ENCODE measurements around the gene ANKRD45. TPM values are rescaled to one million over a fixed set of nuclear protein-coding genes. Genes with fewer than 3 reads are reported as not detected.
"Not testable (repeated sequence)": the region's sequence is repeated elsewhere in the genome, so short reads cannot be mapped to it uniquely, and the experiment has no call there.

Gene ANKRD45
- total RNA-seq, 1 experiment from 2014 or later, result 0.44 TPM

DNA sequence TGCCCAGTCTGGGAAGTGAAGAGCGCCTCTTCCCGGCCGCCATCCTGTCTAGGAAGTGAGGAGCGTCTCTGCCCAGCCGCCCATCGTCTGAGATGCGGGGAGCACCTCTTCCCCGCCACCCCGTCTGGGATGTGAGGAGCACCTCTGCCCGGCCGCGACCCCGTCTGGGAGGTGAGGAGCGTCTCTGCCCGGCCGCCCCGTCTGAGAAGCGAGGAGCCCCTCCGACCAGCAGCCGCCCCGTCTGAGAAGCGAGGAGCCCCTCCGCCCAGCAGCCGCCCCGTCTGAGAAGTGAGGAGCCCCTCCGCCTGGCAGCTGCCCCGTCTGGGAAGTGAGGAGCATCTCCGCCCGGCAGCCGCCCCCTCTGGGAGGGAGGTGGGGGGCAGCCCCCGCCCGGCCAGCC is 56.6 kb downstream of the ANKRD45 start:
- intact Hi-C loops (cut with micrococcal nuclease), result not testable (repeated sequence)

DNA sequence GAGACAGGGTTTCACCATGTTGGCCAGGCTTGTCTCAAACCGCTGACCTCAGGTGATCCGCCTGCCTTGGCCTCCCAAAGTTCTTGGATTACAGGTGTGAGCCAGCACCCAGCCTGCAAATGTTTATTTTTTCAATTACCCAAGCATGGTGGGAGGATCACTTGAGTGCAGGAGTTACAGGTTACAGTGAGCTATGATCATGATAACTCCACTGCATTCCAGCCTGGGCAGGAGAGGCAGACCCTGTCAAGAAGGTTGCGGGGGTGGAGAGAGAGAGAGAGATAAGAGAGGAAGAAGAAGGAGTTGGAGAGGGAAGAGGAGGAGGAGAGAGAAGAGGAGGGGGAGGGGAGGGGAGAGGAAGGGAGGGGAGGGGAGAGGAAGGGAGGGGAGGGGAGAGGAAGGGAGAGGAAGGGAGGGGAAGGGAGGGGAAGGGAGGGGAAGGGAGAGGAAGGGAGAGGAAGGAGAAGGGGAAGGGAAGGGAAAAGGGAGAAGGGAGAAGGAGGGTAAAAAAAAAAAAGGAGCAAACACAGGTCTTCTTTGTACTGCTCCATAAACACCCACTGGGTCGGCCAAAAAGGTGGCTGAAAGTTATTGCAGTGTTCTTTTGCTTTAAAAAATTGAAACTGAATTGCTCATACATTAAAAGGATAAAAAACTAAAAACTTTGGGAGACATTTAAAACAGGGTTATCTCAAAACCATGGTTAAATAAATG is 61.0 kb downstream of the ANKRD45 start:
- intact Hi-C loops (cut with micrococcal nuclease), result no loop called here
- Histone ChIP-seq H3K36me3 (ENCODE audit: control insufficient read depth in 1 of 2, insufficient read depth in 2 of 2, low read length in 2 of 2) (no peaks in the 10 kb centered on the region), H3K9ac (ENCODE audit: low read length) (no peak overlapping the region), H3K4me2 (ENCODE audit: low read length) (no peak overlapping the region), H3K4me1 (ENCODE audit: control insufficient read depth in 1 of 2, insufficient read depth in 2 of 2, low read length in 2 of 2) (no peaks in the 10 kb centered on the region), H3K27ac (ENCODE audit: low read depth, low read length) (no peak overlapping the region), H3K27me3 (ENCODE audit: insufficient read depth, low read length) (no peaks in the 10 kb centered on the region), H3K9me3 (ENCODE audit: control insufficient read depth in 1 of 2, insufficient read depth in 1 of 2, low read depth in 1 of 2, low read length in 2 of 2) (no peaks in the 10 kb centered on the region), H2AFZ (ENCODE audit: low read depth, low read length, poor library complexity, severe bottlenecking) (no peak overlapping the region), H3K9me2 (ENCODE audit: insufficient read depth) (no peaks in the 10 kb centered on the region), H3K4me3 (replicated peaks in 1 of 2; ENCODE audit: low read depth in 1 of 2, low read length in 2 of 2) (no peak overlapping the region), H3K79me2 (ENCODE audit: insufficient read depth, low read length) (no peaks in the 10 kb centered on the region), H4K20me1 (ENCODE audit: insufficient read depth) (no peaks in the 10 kb centered on the region)
- POLR2A ChIA-PET, result no interaction called here
- DNase-seq (ENCODE audit: low read depth, low spot score) (no peak), ATAC-seq (no peak)
- BruUV-seq (replicated peaks), result no TSS peak
- RAD21 ChIA-PET (ENCODE audit: low non-redundant PET in 1 of 2, low total read pairs in 2 of 2, uncharacterized antibody in 2 of 2, unreplicated experiment in 2 of 2), result no interaction called here
- CTCF ChIA-PET, result no interaction called here
- TF ChIP-seq CEBPB (IDR thresholded peaks at IDR 0.05; ENCODE audit: low read depth) (no peak), EGR1 (IDR thresholded peaks at IDR 0.05; ENCODE audit: low read depth) (no peak), ZNF274 (IDR thresholded peaks at IDR 0.05; ENCODE audit: low read depth, low read length) (no peak), RAD21 (IDR thresholded peaks at IDR 0.05; ENCODE audit: low read depth) (no peak), SIN3A (IDR thresholded peaks at IDR 0.05; ENCODE audit: low read depth) (no peak), POLR2A (IDR thresholded peaks at IDR 0.05; ENCODE audit: borderline replicate concordance, extremely low read depth, insufficient read depth, insufficient read length) (no peak), FOSL1 (IDR thresholded peaks at IDR 0.05; ENCODE audit: low read depth) (no peak), YY1 (IDR thresholded peaks at IDR 0.05; ENCODE audit: extremely low read depth, insufficient replicate concordance, low read depth, low read length) (no peak), CBX3 (IDR thresholded peaks at IDR 0.05; ENCODE audit: low read depth) (no peak), EZH2phosphoT487 (IDR thresholded peaks at IDR 0.05; ENCODE audit: borderline replicate concordance) (no peak), TCF7L2 (IDR thresholded peaks at IDR 0.05; ENCODE audit: borderline replicate concordance, extremely low read depth, insufficient read depth, insufficient read length) (no peak)
- TF ChIP-seq, protein P1, sequence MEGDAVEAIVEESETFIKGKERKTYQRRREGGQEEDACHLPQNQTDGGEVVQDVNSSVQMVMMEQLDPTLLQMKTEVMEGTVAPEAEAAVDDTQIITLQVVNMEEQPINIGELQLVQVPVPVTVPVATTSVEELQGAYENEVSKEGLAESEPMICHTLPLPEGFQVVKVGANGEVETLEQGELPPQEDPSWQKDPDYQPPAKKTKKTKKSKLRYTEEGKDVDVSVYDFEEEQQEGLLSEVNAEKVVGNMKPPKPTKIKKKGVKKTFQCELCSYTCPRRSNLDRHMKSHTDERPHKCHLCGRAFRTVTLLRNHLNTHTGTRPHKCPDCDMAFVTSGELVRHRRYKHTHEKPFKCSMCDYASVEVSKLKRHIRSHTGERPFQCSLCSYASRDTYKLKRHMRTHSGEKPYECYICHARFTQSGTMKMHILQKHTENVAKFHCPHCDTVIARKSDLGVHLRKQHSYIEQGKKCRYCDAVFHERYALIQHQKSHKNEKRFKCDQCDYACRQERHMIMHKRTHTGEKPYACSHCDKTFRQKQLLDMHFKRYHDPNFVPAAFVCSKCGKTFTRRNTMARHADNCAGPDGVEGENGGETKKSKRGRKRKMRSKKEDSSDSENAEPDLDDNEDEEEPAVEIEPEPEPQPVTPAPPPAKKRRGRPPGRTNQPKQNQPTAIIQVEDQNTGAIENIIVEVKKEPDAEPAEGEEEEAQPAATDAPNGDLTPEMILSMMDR (IDR thresholded peaks at IDR 0.05 in 2 of 3, conservative IDR thresholded peaks at IDR 0.05 in 1 of 3; ENCODE audit: borderline replicate concordance in 1 of 3, insufficient read depth in 1 of 3, low read depth in 2 of 3, low read length in 2 of 3), result no peak
- TF ChIP-seq, protein P2, sequence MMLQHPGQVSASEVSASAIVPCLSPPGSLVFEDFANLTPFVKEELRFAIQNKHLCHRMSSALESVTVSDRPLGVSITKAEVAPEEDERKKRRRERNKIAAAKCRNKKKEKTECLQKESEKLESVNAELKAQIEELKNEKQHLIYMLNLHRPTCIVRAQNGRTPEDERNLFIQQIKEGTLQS (IDR thresholded peaks at IDR 0.05), result no peak
- TF ChIP-seq, protein P3, sequence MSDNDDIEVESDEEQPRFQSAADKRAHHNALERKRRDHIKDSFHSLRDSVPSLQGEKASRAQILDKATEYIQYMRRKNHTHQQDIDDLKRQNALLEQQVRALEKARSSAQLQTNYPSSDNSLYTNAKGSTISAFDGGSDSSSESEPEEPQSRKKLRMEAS (IDR thresholded peaks at IDR 0.05), result no peak
- TF ChIP-seq, protein P4, sequence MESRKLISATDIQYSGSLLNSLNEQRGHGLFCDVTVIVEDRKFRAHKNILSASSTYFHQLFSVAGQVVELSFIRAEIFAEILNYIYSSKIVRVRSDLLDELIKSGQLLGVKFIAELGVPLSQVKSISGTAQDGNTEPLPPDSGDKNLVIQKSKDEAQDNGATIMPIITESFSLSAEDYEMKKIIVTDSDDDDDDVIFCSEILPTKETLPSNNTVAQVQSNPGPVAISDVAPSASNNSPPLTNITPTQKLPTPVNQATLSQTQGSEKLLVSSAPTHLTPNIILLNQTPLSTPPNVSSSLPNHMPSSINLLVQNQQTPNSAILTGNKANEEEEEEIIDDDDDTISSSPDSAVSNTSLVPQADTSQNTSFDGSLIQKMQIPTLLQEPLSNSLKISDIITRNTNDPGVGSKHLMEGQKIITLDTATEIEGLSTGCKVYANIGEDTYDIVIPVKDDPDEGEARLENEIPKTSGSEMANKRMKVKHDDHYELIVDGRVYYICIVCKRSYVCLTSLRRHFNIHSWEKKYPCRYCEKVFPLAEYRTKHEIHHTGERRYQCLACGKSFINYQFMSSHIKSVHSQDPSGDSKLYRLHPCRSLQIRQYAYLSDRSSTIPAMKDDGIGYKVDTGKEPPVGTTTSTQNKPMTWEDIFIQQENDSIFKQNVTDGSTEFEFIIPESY (IDR thresholded peaks at IDR 0.05; ENCODE audit: extremely low read depth, insufficient replicate concordance, low read length), result no peak

More for the DNA sequence above, 56.6 kb downstream of the ANKRD45 start:
- H3K9me2 ChIP-seq (ENCODE audit: insufficient read depth); H3K9ac ChIP-seq (ENCODE audit: low read length); H3K4me3 ChIP-seq (replicated peaks in 1 of 2; ENCODE audit: low read depth in 1 of 2, low read length in 2 of 2); H3K27me3 ChIP-seq (ENCODE audit: insufficient read depth, low read length); H3K9me3 ChIP-seq (ENCODE audit: control insufficient read depth in 1 of 2, insufficient read depth in 1 of 2, low read depth in 1 of 2, low read length in 2 of 2); RAD21 ChIA-PET (ENCODE audit: low non-redundant PET in 1 of 2, low total read pairs in 2 of 2, uncharacterized antibody in 2 of 2, unreplicated experiment in 2 of 2); POLR2A ChIA-PET; H3K27ac ChIP-seq (ENCODE audit: low read depth, low read length); CTCF ChIA-PET; BruUV-seq (replicated peaks); H3K4me1 ChIP-seq (ENCODE audit: control insufficient read depth in 1 of 2, insufficient read depth in 2 of 2, low read length in 2 of 2); H2AFZ ChIP-seq (ENCODE audit: low read depth, low read length, poor library complexity, severe bottlenecking); DNase-seq (ENCODE audit: low read depth, low spot score); H4K20me1 ChIP-seq (ENCODE audit: insufficient read depth); ATAC-seq; H3K36me3 ChIP-seq (ENCODE audit: control insufficient read depth in 1 of 2, insufficient read depth in 2 of 2, low read length in 2 of 2); H3K4me2 ChIP-seq (ENCODE audit: low read length); H3K79me2 ChIP-seq (ENCODE audit: insufficient read depth, low read length): not testable (repeated sequence)

All from HCT116 (cell line).